Measurements from ENCODE around the gene ASPHD2. TPM values are rescaled to one million over a fixed set of nuclear protein-coding genes. Genes with fewer than 3 reads are reported as not detected.
A peak's percentile ranks its signal among the peaks of the same experiment; 100 is the strongest.

The ASPHD2 gene
- total RNA-seq, 1 donor from 2014 or later, result 4.9 TPM

DNA sequence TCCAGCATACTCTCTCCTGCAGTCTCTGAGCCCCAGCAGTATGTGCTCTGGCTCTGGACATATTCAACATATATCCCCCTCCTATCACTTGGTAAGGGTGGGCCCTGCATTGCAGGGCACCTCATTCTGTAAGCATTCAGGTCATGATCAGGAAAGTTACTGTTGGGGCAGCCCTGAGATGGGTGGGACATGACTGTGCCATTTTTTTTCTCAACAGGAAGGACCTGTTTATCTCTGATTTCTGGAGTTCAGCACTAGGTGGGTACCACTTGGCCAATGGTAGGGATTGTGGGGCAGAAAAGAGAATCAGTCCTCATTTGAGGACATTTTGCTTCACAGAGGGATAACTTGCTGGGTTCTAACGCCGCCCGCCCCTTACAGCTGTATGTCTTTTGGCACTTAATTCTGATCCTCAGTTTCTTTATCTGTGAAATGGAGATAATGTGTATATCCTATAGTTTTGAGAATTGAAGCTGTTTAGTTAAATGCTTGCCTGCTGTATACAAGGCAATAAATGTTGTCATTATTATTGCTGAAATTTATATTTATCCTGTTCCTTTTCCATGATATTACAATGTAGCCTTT, 56.8 kb downstream of the ASPHD2 start:
- no peaks in the 10 kb centered on the region for H3K9me3 Mint-ChIP-seq
- H3K27ac Mint-ChIP-seq (ENCODE audit: unreplicated experiment), result no peak overlapping the region
- TF ChIP-seq, protein P1, sequence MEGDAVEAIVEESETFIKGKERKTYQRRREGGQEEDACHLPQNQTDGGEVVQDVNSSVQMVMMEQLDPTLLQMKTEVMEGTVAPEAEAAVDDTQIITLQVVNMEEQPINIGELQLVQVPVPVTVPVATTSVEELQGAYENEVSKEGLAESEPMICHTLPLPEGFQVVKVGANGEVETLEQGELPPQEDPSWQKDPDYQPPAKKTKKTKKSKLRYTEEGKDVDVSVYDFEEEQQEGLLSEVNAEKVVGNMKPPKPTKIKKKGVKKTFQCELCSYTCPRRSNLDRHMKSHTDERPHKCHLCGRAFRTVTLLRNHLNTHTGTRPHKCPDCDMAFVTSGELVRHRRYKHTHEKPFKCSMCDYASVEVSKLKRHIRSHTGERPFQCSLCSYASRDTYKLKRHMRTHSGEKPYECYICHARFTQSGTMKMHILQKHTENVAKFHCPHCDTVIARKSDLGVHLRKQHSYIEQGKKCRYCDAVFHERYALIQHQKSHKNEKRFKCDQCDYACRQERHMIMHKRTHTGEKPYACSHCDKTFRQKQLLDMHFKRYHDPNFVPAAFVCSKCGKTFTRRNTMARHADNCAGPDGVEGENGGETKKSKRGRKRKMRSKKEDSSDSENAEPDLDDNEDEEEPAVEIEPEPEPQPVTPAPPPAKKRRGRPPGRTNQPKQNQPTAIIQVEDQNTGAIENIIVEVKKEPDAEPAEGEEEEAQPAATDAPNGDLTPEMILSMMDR (conservative IDR thresholded peaks at IDR 0.05), result no peak
- peak overlapping the region; percentile 99 for H3K4me3 Mint-ChIP-seq
- H3K27me3 Mint-ChIP-seq (ENCODE audit: low read depth), result no peaks in the 10 kb centered on the region
- H3K36me3 Mint-ChIP-seq (ENCODE audit: low read depth), result peaks cover 4% of the 10 kb centered on the region
- DNase-seq (ENCODE audit: low read depth, low spot score), result no peak
- peaks cover 53% of the 10 kb centered on the region for H3K4me1 Mint-ChIP-seq

DNA sequence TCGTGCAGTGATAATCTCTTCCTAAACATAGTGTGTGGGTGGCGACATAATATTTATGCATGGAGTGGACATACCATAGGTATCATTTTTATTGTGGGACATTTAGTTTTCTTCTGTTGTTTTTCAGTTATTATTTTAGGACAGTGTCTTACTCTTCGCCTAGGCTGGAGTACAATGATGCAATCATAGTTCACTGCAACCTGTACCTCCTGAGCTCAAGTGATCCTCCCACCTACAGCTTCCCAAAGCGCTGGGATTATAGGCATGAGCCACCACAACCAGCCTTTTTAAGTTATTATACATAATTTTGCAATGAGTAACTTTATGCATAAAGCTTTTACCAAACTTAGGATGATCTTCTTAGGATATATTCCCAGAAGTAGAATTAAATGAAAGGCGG, 57.3 kb downstream of the ASPHD2 start:
- no peak for DNase-seq (ENCODE audit: low read depth, low spot score)
- Mint-ChIP-seq H3K27me3 (ENCODE audit: low read depth) (no peaks in the 10 kb centered on the region), H3K27ac (ENCODE audit: unreplicated experiment) (peak overlapping the region; percentile 76), H3K36me3 (ENCODE audit: low read depth) (peaks cover 4% of the 10 kb centered on the region), H3K4me3 (peak overlapping the region; percentile 99), H3K9me3 (no peaks in the 10 kb centered on the region), H3K4me1 (peaks cover 48% of the 10 kb centered on the region)
- TF ChIP-seq, protein P1 (conservative IDR thresholded peaks at IDR 0.05), result no peak

DNA sequence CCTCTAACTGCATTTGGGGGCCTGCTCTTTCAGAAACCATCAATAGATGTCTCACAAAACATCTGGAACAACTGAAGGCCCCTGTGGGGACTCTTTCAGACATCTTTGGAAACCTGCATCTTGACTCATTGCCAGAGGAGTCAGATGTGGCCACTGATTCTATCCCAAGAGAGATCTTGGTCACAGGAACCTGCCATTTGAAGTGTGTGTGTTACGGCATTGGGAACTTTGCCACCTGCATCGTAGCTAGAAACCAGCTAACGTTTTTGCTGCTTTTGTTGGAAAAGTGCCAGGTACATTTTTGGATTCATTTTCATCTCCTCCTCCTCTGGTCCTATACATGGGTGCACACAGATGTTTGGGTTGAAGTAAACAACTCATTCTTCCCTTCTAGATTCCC, 58.9 kb downstream of the ASPHD2 start:
- Mint-ChIP-seq H3K27me3 (ENCODE audit: low read depth) (no peaks in the 10 kb centered on the region), H3K36me3 (ENCODE audit: low read depth) (peaks cover 4% of the 10 kb centered on the region), H3K27ac (ENCODE audit: unreplicated experiment) (no peak overlapping the region), H3K4me1 (peaks cover 33% of the 10 kb centered on the region), H3K4me3 (peak overlapping the region; percentile 34), H3K9me3 (no peaks in the 10 kb centered on the region)
- TF ChIP-seq, protein P1 (conservative IDR thresholded peaks at IDR 0.05), result no peak
- no peak for DNase-seq (ENCODE audit: low read depth, low spot score)

DNA sequence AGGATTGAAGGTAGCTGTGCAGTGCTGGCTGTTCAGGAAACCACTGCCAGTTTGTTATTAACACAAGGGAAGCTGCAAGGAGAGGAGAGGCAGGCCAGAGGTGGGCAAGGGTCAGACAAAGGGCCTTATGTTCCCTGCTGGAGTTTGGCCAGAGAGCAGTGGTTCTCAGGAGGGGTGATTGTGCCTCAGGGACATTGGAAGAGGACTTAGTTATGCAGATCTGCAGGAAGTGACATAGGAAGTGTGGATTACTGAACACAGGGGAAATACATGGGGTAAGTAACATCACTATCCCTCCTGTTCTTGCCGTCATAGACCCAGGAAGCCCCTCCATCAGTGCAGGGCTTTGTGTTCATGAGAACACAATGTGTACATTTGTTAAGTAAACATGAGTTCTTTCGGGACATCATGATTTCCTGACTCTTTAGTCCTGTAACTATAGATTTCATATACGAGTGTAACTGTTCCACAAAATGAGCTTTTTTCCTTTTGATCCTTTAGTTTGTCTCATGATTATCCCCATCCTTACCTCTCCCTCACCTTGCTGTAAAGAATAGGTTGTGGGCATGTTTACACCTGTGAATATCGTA, 60.5 kb downstream of the ASPHD2 start:
- Mint-ChIP-seq H3K4me1 (peaks cover 24% of the 10 kb centered on the region), H3K27me3 (ENCODE audit: low read depth) (no peaks in the 10 kb centered on the region), H3K36me3 (ENCODE audit: low read depth) (peaks cover 6% of the 10 kb centered on the region), H3K27ac (ENCODE audit: unreplicated experiment) (peak overlapping the region; percentile 76), H3K9me3 (no peaks in the 10 kb centered on the region), H3K4me3 (peak overlapping the region; percentile 57)
- DNase-seq (ENCODE audit: low read depth, low spot score), result peak; percentile 11
- TF ChIP-seq, protein P1 (conservative IDR thresholded peaks at IDR 0.05), result no peak

DNA sequence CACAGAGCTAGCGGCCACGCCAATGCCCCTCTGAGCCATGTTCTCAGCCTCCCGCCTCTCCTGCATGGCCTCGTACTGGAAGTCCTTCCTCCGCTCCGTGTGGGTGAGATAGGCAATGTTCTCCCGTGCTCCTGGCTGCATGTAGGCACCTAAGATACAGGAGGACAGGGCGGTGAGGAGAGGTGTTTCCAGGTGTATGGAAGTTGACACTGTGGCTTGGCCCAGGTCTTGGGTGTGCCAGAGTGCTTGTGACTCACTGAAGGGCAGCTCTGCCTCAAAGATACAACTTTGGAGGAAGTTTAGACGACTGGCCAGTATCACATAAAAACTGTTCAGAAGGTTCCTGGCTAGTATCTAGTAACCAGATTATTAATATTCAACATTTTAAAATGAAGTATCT, 63.2 kb downstream of the ASPHD2 start:
- H3K27ac Mint-ChIP-seq (ENCODE audit: unreplicated experiment), result no peak overlapping the region
- TF ChIP-seq, protein P1 (conservative IDR thresholded peaks at IDR 0.05), result no peak
- peaks cover 9% of the 10 kb centered on the region for H3K36me3 Mint-ChIP-seq (ENCODE audit: low read depth)
- peaks cover 11% of the 10 kb centered on the region for H3K4me1 Mint-ChIP-seq
- no peak overlapping the region for H3K4me3 Mint-ChIP-seq
- no peaks in the 10 kb centered on the region for H3K9me3 Mint-ChIP-seq
- no peaks in the 10 kb centered on the region for H3K27me3 Mint-ChIP-seq (ENCODE audit: low read depth)
- no peak for DNase-seq (ENCODE audit: low read depth, low spot score)
